ENCODE measurements around the gene MAP3K5.

DNA sequence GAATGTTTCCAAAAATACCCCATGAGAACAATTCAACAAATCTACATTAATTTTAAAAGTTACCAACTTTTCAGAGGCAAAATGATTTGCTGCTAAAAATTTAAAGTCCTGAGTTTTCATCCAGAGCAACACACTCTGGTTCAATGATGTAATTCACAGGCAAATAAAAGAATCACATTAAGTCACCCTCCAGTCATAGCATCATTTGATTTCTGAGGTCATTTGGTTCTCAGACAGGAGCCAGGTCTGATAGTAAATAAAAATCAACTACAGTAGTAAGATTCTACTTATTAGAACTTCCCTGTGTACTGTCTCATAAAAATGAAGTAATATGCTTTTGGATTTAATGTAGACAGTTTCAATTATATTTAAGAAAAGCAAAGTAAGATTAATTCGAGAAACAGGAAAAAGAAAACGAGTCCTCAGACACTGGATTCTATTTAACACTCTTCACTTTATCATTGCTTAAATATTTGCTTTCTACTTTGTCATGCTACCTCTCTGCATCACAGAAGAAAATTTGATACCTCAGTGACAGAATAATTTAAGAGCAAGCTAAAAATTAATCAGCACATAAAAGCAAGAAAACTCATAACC is 267.8 kb downstream of the MAP3K5 start:
- TF ChIP-seq, protein P1, sequence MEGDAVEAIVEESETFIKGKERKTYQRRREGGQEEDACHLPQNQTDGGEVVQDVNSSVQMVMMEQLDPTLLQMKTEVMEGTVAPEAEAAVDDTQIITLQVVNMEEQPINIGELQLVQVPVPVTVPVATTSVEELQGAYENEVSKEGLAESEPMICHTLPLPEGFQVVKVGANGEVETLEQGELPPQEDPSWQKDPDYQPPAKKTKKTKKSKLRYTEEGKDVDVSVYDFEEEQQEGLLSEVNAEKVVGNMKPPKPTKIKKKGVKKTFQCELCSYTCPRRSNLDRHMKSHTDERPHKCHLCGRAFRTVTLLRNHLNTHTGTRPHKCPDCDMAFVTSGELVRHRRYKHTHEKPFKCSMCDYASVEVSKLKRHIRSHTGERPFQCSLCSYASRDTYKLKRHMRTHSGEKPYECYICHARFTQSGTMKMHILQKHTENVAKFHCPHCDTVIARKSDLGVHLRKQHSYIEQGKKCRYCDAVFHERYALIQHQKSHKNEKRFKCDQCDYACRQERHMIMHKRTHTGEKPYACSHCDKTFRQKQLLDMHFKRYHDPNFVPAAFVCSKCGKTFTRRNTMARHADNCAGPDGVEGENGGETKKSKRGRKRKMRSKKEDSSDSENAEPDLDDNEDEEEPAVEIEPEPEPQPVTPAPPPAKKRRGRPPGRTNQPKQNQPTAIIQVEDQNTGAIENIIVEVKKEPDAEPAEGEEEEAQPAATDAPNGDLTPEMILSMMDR (IDR thresholded peaks at IDR 0.05) = no peak
- TF ChIP-seq EP300 (IDR thresholded peaks at IDR 0.05) = no peak
